Muscle layer of duodenum (tissue), 2 donors: Measurements from ENCODE around the gene TUBGCP2.

Source experiments
- H3K27ac ChIP-seq: one replicate; pipeline ENCODE4 v1.7.0; 2013; ENCODE audit warnings: mild to moderate bottlenecking, low read length
- H3K27me3 ChIP-seq: one replicate; pipeline ENCODE4 v1.7.0; 2013; ENCODE audit warnings: low read depth, mild to moderate bottlenecking, control low read depth, low read length
- H3K36me3 ChIP-seq, 2 donors: one replicate each; pipeline ENCODE4 v1.7.0; 2013; ENCODE audit warnings: low read length in 2 of 2, control low read depth in 1 of 2, mild to moderate bottlenecking in 1 of 2; ENCODE audit not compliant: insufficient read depth in 2 of 2, control insufficient read depth in 1 of 2
- H3K4me1 ChIP-seq, 2 donors: one replicate each; pipeline ENCODE4 v1.7.0; 2013; ENCODE audit warnings: low read length in 2 of 2, mild to moderate bottlenecking in 2 of 2, control low read depth in 1 of 2, moderate library complexity in 1 of 2; ENCODE audit not compliant: insufficient read depth in 2 of 2, control insufficient read depth in 1 of 2
- H3K4me3 ChIP-seq, 2 donors: one replicate each; pipeline ENCODE4 v1.7.0; 2013; ENCODE audit warnings: low read length in 2 of 2, low read depth in 1 of 2, mild to moderate bottlenecking in 1 of 2
- H3K9me3 ChIP-seq, 2 donors: one replicate each; pipeline ENCODE4 v1.7.0; 2013; ENCODE audit warnings: low read length in 2 of 2, control low read depth in 1 of 2, mild to moderate bottlenecking in 1 of 2; ENCODE audit not compliant: control insufficient read depth in 1 of 2
- donor health status: healthy.

Gene TUBGCP2

DNA sequence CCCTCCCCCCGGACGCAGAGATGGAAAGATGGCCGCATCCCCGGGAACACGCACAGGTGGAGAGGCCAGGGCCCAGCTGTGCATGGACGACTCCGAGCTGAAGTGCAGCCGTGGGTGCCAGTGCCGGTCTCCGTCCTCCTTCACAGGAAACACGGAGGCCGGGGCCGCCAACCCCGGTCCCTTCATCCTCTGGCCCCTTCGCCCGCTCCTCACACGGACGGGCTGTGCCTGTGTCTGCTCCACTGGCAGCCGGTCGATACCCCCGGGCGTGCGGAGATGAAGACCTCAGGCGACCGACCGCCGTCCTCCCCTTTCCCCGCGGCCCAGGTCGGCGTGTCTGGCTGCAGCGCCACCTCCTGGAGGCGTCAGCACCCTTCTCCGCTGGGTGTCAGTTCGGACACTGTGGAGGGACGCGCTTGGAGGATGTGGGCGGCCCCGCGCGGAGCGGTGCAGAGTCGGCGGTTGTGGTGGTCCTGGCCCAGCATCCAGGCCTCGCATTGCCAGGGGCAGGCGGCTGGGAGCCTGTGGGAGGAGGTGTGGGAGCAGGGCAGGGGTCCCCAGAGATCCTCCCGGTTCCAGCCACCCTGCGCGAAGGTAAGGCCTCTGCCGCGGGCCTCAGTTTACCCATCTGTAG, 9.9 kb upstream of the TUBGCP2 start:
- Histone ChIP-seq H3K9me3 (peaks cover 0 to 2% of the 10 kb centered on the region in 2 donors), H3K4me1 (peaks cover 0 to 7% of the 10 kb centered on the region in 2 donors), H3K27me3 (peaks cover 8% of the 10 kb centered on the region), H3K36me3 (no peaks in the 10 kb centered on the region), H3K27ac (no peak overlapping the region), H3K4me3 (peak overlapping the region in 1 of 2 donors; percentile 45)

DNA sequence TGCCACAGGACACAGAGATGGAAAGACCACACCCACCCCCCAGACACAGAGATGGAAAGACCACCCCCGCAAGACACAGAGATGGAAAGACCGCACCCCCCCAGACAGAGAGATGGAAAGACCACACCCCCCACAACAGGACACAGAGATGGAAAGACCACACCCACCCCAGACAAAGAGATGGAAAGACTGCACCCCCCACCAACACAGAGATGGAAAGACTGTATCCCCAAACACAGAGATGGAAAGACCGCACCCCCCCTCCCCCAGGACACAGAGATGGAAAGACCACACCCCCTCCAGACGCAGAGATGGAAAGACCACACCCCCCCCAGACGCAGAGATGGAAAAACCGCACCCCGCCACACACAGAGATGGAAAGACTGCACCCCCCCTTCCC, 8.1 kb upstream of the TUBGCP2 start:
- Histone ChIP-seq H3K9me3 (peaks cover 0 to 2% of the 10 kb centered on the region in 2 donors), H3K4me1 (peaks cover 0 to 7% of the 10 kb centered on the region in 2 donors), H3K27me3 (peaks cover 8% of the 10 kb centered on the region), H3K27ac (no peak overlapping the region), H3K4me3 (no peak overlapping the region), H3K36me3 (peaks cover 0 to 15% of the 10 kb centered on the region in 2 donors)

DNA sequence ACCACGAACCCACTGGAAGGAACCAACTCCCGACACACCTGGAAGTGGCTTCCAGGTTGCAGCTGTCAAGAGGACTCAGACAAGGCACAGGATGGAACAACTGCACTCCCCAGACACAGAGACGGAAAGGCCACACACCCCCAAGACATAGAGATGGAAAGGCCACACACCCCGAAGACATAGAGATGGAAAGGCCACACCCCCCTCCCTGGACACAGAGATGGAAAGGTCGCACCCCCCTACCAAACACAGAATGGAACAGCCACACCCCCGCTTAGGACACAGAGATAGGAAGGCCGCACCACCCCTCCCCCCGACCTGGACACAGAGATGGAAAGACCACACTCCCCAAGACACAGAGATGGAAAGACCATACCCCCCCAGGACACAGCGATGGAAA, 7.6 kb upstream of the TUBGCP2 start:
- Histone ChIP-seq H3K27me3 (peaks cover 8% of the 10 kb centered on the region), H3K4me1 (peaks cover 0 to 7% of the 10 kb centered on the region in 2 donors), H3K4me3 (no peak overlapping the region), H3K9me3 (peaks cover 0 to 2% of the 10 kb centered on the region in 2 donors), H3K27ac (no peak overlapping the region), H3K36me3 (peaks cover 0 to 19% of the 10 kb centered on the region in 2 donors)

DNA sequence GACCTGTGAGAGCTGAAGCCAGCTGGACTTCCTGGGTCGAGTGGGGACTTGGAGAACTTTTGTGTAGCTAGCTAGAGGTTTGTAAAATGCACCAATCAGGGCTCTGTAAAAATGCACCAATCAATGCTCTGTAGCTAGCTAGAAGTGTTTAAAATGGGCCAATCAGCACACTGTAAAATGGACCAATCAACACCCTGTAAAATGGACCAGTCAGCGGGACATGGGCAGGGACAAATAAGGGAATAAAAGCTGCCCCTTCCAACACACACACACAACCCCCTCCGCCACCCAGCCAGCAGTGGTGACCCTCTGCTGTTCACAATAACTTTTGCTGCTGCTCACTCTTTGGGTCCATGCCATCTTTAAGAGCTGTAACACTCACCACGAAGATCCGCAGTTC, 7.2 kb upstream of the TUBGCP2 start:
- Histone ChIP-seq H3K36me3 (peaks cover 0 to 22% of the 10 kb centered on the region in 2 donors), H3K27me3 (peaks cover 8% of the 10 kb centered on the region), H3K4me1 (peaks cover 0 to 7% of the 10 kb centered on the region in 2 donors), H3K27ac (no peak overlapping the region), H3K9me3 (peaks cover 0 to under 1% of the 10 kb centered on the region in 2 donors), H3K4me3 (no peak overlapping the region)

DNA sequence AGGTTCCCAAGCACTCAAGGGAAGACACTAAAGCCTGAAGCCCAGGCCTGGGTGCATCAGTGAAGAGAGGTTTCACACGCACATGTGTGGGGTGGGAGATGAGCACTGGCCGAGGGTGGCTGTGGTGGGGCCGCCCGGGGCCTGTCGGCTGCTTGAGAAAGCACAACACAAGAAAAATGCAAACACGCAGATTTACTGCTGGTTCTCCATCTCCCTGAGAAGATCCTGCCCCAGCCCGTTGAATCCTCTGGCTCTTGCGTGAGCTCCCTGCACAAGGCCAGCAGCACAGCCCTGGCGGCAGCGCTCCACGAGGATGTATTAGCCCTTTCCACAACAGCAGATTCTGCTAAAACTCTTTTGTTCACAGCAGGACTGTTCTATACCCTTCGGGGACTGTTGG, 6.2 kb upstream of the TUBGCP2 start:
- Histone ChIP-seq H3K4me1 (peaks cover 0 to 7% of the 10 kb centered on the region in 2 donors), H3K9me3 (no peaks in the 10 kb centered on the region), H3K27me3 (peaks cover 8% of the 10 kb centered on the region), H3K4me3 (no peak overlapping the region), H3K27ac (no peak overlapping the region), H3K36me3 (peaks cover 0 to 32% of the 10 kb centered on the region in 2 donors)

DNA sequence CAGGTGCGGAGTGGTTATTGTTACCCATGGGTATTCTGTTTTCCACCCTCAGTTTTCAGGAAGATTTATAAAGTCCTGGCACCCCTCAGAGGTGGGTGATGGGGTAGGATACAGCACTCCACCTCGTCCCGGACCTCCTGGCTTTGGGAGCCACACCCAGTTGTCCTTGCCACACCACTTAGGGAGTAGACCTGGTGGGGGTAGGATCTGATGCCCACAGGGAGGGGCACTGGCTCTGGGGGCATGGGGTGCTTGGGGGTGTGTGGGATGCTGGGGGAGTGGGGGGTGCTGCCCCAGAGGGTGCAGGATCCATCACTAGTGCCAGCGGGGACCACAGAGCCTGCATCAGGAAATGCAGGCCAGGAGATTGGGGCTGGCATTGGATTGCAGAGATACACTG, 4.5 kb upstream of the TUBGCP2 start:
- H3K27ac ChIP-seq = no peak overlapping the region
- no peaks in the 10 kb centered on the region for H3K9me3 ChIP-seq
- no peak overlapping the region for H3K4me3 ChIP-seq
- no peaks in the 10 kb centered on the region for H3K27me3 ChIP-seq
- H3K36me3 ChIP-seq = peaks cover 0 to 39% of the 10 kb centered on the region in 2 donors
- peaks cover 0 to 4% of the 10 kb centered on the region in 2 donors for H3K4me1 ChIP-seq

DNA sequence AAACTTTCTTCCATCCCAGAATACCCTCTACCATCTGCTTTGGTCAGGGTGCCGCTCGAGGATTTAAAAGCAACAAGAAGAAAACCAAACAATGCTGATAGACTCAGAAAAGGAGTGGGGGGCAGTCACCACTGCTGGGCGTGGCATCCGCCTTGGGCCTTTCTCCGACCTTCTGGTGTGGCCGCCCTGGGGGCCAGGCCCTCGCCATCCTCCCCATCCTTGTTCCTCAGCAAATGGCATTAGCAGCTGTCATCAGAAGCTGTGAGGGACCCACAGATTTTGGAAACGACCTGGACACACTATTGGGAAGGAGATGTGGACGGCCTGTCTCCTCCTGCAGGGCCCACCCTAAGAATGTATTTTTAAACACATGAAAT, 4.1 kb upstream of the TUBGCP2 start:
- no peaks in the 10 kb centered on the region for H3K9me3 ChIP-seq
- no peaks in the 10 kb centered on the region for H3K27me3 ChIP-seq
- no peak overlapping the region for H3K27ac ChIP-seq
- no peak overlapping the region for H3K4me3 ChIP-seq
- peaks cover 0 to 7% of the 10 kb centered on the region in 2 donors for H3K4me1 ChIP-seq
- H3K36me3 ChIP-seq = peaks cover 0 to 40% of the 10 kb centered on the region in 2 donors

DNA sequence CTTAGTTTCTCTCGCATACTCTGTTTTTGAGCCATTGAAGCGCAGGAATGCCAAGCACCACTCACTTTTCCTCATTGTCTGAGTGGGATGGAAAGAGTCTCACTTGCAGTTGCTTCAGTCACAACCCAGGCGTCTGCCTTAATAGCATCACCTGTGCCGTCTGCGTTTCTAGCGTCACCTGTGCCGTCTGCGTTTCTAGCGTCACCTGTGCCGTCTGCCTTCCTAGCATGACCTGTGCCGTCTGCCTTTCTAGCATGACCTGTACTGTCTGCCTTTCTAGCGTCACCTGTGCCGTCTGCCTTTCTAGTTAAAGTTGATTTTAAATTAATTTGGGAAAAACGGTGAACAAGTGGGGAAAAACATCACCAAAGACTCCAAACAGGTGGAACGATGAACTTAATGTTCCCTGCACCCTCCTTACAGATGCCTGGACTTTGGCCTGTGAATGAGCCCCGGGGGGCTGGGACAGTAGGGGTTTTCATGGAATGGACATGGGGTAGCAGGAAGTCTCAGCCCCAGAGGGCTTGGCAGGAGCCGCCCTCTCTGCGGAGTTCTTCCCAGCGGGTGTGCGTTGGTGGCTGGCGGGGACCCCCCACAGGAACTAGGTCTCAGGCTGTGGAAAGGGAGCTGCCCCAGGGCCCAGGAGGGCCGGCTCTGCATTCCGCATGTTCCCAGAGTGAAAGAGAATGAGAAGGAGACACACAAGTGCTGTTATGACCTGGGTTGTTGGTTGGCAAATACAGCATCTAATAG, 3.5 kb upstream of the TUBGCP2 start:
- Histone ChIP-seq H3K4me1 (peaks cover 4 to 13% of the 10 kb centered on the region in 2 donors), H3K4me3 (no peak overlapping the region), H3K27ac (no peak overlapping the region), H3K9me3 (no peaks in the 10 kb centered on the region), H3K27me3 (no peaks in the 10 kb centered on the region), H3K36me3 (peaks cover 0 to 40% of the 10 kb centered on the region in 2 donors)

DNA sequence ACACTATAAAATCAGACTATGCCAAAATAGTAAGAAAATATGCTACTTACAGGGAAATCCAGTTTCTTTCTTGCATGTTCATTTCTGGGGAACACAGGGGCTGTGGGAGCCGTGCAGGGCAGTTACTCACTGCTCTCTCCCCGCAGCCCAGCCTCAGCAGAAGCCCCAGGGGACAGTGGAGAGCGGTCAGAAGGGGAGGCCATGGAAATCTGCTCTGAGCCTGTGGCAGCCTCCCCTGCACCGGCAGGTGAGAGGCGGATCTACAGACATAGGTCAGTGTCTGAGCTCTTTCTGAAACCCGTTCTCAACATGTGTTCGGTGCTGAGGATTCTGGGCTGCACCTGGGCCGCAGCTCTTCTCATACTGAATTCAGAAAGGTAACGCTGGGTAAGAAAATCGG, 2.9 kb upstream of the TUBGCP2 start:
- H3K27me3 ChIP-seq = no peaks in the 10 kb centered on the region
- H3K4me1 ChIP-seq = peaks cover 8 to 19% of the 10 kb centered on the region in 2 donors
- peaks cover 0 to 40% of the 10 kb centered on the region in 2 donors for H3K36me3 ChIP-seq
- no peak overlapping the region for H3K4me3 ChIP-seq
- H3K27ac ChIP-seq = no peak overlapping the region
- H3K9me3 ChIP-seq = no peaks in the 10 kb centered on the region

DNA sequence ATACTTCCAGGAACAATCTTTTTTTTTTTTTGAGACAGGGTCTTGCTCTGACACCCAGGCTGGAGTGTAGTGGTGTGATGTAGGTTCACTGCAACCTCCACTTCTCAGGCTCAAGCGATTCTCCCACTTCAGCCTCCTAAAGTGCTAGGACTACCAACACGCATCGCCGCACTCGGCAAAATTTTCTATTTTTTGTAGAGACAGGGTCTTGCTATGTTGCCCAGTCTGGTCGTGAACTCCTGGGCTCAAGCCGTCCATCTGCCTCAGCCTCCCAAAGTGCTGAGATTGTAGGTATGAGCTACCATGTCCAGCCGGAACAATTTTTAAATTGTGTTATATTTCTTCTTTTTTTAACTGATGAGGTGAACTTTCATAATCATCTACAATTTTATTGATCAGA, 2.1 kb upstream of the TUBGCP2 start:
- no peak overlapping the region for H3K4me3 ChIP-seq
- H3K36me3 ChIP-seq = peaks cover 0 to 40% of the 10 kb centered on the region in 2 donors
- peaks cover 8 to 27% of the 10 kb centered on the region in 2 donors for H3K4me1 ChIP-seq
- no peaks in the 10 kb centered on the region for H3K9me3 ChIP-seq
- H3K27ac ChIP-seq = no peak overlapping the region
- H3K27me3 ChIP-seq = no peaks in the 10 kb centered on the region

DNA sequence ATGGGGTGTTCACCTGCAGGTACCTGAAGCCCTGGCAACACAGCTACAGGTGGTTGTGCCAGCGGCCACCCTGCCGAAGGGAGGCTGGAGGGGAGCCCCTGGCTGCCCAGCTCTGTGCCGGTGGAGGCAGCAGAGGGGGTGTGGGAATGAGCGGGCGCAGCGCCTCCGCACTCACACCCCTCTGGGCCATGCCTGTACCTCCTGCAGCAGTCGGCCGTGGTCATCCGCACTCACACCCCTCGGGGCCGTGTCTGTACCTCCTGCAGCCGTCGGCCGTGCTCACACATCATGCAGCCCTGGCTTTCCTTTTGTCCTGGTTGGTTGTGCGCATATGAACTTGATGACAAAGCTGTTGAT, 1.7 kb upstream of the TUBGCP2 start:
- Histone ChIP-seq H3K27ac (no peak overlapping the region), H3K9me3 (no peaks in the 10 kb centered on the region), H3K4me3 (no peak overlapping the region), H3K27me3 (no peaks in the 10 kb centered on the region), H3K36me3 (peaks cover 0 to 40% of the 10 kb centered on the region in 2 donors), H3K4me1 (peaks cover 8 to 31% of the 10 kb centered on the region in 2 donors)
